ENCODE measurements around the gene KCNJ5.

Gene KCNJ5

DNA sequence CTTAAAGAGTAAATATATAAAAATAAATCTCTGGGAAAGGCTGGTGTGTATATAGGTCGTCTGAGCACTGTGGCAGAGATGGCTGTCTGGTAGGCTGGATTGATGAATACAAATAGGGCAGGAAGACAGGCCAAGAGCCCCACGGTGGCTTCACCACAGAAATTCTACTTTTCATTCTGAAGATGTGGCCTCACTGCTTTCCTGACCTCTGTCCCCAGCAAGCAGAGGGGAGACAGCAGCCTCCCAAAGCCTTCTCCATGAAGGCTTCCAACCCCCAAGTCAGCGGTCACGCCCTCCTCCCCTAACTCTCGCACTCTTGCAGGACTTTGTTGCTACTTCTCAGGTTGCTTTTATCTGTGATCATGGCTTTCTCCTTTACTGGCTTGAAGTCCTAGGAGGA, 13.4 kb upstream of the KCNJ5 start:
- Histone ChIP-seq H3K4me3 (replicated peaks; ENCODE audit: insufficient read depth, low read length) (no peak overlapping the region), H3K27ac (replicated peaks) (no peak overlapping the region), H3K27me3 (ENCODE audit: insufficient read depth, poor library complexity, severe bottlenecking) (no peaks in the 10 kb centered on the region)
- TF ChIP-seq, protein P1, sequence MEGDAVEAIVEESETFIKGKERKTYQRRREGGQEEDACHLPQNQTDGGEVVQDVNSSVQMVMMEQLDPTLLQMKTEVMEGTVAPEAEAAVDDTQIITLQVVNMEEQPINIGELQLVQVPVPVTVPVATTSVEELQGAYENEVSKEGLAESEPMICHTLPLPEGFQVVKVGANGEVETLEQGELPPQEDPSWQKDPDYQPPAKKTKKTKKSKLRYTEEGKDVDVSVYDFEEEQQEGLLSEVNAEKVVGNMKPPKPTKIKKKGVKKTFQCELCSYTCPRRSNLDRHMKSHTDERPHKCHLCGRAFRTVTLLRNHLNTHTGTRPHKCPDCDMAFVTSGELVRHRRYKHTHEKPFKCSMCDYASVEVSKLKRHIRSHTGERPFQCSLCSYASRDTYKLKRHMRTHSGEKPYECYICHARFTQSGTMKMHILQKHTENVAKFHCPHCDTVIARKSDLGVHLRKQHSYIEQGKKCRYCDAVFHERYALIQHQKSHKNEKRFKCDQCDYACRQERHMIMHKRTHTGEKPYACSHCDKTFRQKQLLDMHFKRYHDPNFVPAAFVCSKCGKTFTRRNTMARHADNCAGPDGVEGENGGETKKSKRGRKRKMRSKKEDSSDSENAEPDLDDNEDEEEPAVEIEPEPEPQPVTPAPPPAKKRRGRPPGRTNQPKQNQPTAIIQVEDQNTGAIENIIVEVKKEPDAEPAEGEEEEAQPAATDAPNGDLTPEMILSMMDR (IDR thresholded peaks at IDR 0.05; ENCODE audit: insufficient read depth, low read length), result no peak
- TF ChIP-seq SPI1 (IDR thresholded peaks at IDR 0.05; ENCODE audit: borderline replicate concordance, low read depth), result no peak
- TF ChIP-seq GABPA (IDR thresholded peaks at IDR 0.05; ENCODE audit: low read depth), result no peak
- no peak for TF ChIP-seq POLR2AphosphoS5 (IDR thresholded peaks at IDR 0.05; ENCODE audit: low read depth)
- TF ChIP-seq, protein P2, sequence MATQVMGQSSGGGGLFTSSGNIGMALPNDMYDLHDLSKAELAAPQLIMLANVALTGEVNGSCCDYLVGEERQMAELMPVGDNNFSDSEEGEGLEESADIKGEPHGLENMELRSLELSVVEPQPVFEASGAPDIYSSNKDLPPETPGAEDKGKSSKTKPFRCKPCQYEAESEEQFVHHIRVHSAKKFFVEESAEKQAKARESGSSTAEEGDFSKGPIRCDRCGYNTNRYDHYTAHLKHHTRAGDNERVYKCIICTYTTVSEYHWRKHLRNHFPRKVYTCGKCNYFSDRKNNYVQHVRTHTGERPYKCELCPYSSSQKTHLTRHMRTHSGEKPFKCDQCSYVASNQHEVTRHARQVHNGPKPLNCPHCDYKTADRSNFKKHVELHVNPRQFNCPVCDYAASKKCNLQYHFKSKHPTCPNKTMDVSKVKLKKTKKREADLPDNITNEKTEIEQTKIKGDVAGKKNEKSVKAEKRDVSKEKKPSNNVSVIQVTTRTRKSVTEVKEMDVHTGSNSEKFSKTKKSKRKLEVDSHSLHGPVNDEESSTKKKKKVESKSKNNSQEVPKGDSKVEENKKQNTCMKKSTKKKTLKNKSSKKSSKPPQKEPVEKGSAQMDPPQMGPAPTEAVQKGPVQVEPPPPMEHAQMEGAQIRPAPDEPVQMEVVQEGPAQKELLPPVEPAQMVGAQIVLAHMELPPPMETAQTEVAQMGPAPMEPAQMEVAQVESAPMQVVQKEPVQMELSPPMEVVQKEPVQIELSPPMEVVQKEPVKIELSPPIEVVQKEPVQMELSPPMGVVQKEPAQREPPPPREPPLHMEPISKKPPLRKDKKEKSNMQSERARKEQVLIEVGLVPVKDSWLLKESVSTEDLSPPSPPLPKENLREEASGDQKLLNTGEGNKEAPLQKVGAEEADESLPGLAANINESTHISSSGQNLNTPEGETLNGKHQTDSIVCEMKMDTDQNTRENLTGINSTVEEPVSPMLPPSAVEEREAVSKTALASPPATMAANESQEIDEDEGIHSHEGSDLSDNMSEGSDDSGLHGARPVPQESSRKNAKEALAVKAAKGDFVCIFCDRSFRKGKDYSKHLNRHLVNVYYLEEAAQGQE (IDR thresholded peaks at IDR 0.05; ENCODE audit: insufficient replicate concordance, low read depth), result no peak
- no peak for DNase-seq (ENCODE audit: low read depth in 1 of 2, low spot score in 1 of 2)

DNA sequence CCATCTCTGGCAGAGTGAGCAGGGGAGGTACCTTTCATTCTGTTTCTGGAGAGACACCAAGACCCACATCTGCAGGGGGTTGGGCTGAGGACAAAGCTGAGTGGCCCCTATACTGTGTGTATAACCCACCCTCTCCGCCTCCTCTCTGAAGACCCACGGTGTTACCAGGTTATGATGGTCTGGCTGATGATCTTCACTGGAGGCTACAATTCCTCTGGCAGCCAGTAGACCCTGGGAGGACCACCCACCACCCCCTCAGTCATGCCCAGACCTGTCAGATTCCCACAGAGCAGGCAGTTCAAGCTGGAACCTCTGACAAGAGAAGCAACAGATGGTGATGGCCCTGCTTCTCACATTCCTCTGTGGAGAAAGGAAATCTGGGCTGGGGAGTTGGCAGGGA, 12.7 kb upstream of the KCNJ5 start:
- Histone ChIP-seq H3K27me3 (ENCODE audit: insufficient read depth, poor library complexity, severe bottlenecking) (peaks cover 3% of the 10 kb centered on the region), H3K4me3 (replicated peaks; ENCODE audit: insufficient read depth, low read length) (no peak overlapping the region), H3K27ac (replicated peaks) (no peak overlapping the region)
- no peak for DNase-seq (ENCODE audit: low read depth in 1 of 2, low spot score in 1 of 2)
- TF ChIP-seq, protein P1 (IDR thresholded peaks at IDR 0.05; ENCODE audit: insufficient read depth, low read length), result no peak
- no peak for TF ChIP-seq SPI1 (IDR thresholded peaks at IDR 0.05; ENCODE audit: borderline replicate concordance, low read depth)
- no peak for TF ChIP-seq POLR2AphosphoS5 (IDR thresholded peaks at IDR 0.05; ENCODE audit: low read depth)

DNA sequence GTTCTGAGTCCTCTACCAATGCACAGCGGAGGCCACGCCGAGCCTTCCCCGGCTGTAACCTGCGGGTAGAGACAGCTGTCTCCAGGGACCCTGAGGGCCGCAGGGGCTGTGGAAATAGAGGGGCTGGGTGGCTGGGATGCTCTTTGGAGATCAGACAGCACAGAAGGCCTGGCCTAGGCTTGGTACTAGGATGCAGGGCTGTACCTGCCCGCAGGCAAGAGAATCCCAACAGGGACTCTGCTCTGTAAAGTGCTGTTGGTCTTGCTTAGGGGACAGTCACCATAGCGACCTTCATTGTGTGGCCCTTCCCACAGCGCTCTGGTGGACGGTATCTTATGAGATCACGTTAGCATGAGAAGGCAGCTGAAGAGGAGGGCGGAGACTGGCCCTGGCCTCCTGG, 11.3 kb upstream of the KCNJ5 start:
- Histone ChIP-seq H3K27me3 (ENCODE audit: insufficient read depth, poor library complexity, severe bottlenecking) (peaks cover 3% of the 10 kb centered on the region), H3K27ac (replicated peaks) (no peak overlapping the region), H3K4me3 (replicated peaks; ENCODE audit: insufficient read depth, low read length) (no peak overlapping the region)
- no peak for DNase-seq (ENCODE audit: low read depth in 1 of 2, low spot score in 1 of 2)
- TF ChIP-seq, protein P1 (IDR thresholded peaks at IDR 0.05; ENCODE audit: insufficient read depth, low read length), result no peak
- TF ChIP-seq, protein P2 (IDR thresholded peaks at IDR 0.05; ENCODE audit: insufficient replicate concordance, low read depth), result no peak
- TF ChIP-seq GABPA (IDR thresholded peaks at IDR 0.05; ENCODE audit: low read depth) (no peak), POLR2AphosphoS5 (IDR thresholded peaks at IDR 0.05; ENCODE audit: low read depth) (no peak), SPI1 (IDR thresholded peaks at IDR 0.05; ENCODE audit: borderline replicate concordance, low read depth) (no peak)

DNA sequence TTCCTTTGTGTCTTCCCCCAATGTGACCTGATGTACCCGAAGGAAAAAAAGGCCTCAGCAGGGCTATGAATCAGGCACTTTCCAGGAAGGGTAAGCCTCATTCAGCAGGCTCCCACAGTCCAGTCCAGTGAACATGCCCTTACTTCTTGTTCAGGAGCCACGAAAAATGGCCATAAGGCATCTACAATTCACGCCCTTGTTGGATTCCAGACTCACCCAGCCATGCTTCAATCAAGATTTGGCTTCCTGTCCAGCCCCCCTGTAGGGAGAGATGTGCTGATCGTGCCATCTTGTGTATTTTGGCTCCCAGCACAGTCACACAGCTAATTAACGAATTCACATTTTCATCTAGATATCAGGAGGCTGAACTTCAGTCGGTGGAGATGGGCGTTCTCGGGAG, 9.9 kb upstream of the KCNJ5 start:
- no peak for DNase-seq (ENCODE audit: low read depth in 1 of 2, low spot score in 1 of 2)
- TF ChIP-seq, protein P2 (IDR thresholded peaks at IDR 0.05; ENCODE audit: insufficient replicate concordance, low read depth), result no peak
- no peak for TF ChIP-seq POLR2AphosphoS5 (IDR thresholded peaks at IDR 0.05; ENCODE audit: low read depth)
- TF ChIP-seq GABPA (IDR thresholded peaks at IDR 0.05; ENCODE audit: low read depth), result no peak
- TF ChIP-seq SPI1 (IDR thresholded peaks at IDR 0.05; ENCODE audit: borderline replicate concordance, low read depth), result no peak
- TF ChIP-seq, protein P1 (IDR thresholded peaks at IDR 0.05; ENCODE audit: insufficient read depth, low read length), result no peak
- peaks cover 3% of the 10 kb centered on the region for H3K27me3 ChIP-seq (ENCODE audit: insufficient read depth, poor library complexity, severe bottlenecking)
- no peak overlapping the region for H3K4me3 ChIP-seq (replicated peaks; ENCODE audit: insufficient read depth, low read length)
- no peak overlapping the region for H3K27ac ChIP-seq (replicated peaks)

All from HL-60 (cell line).